B cell (primary cell): ENCODE data around the gene NEAT1. TPM values are rescaled to one million over a fixed set of nuclear protein-coding genes. Genes with fewer than 3 reads are reported as not detected.

ENCODE experiments used
- ATAC-seq: fragments of 200-7000 bp; cut with Tn5 transposase; one replicate; pipeline ENCODE4 v1.10.0; 2021; ENCODE audit warnings: low read depth, mild to moderate bottlenecking, moderate number of reproducible peaks, moderate library complexity
- CTCF ChIA-PET: fragments of 350-600 bp; sonication (Branson Sonifier 250); formaldehyde crosslinking; loops from one replicate; lab custom pipeline; 2021; ENCODE audit warnings: antibody characterized with exemption, inconsistent platforms; lab: Charles Lee
- POLR2A ChIA-PET: fragments of 350-600 bp; sonication (Branson Sonifier 250); formaldehyde crosslinking; loops from one replicate; lab custom pipeline; 2021; ENCODE audit warnings: antibody characterized with exemption; lab: Charles Lee
- DNase-seq: peaks from one replicate; pipeline ENCODE4 v3.0.0; 2013
- H2AFZ ChIP-seq: 2 replicates; pipeline ENCODE4 v1.6.1; 2012; ENCODE audit warnings: mild to moderate bottlenecking, low read depth, low read length; ENCODE audit not compliant: insufficient read depth, poor library complexity, severe bottlenecking
- H3K27ac ChIP-seq, 2 donors: 1 replicate in 1 of 2; 2 replicates in 1 of 2; pipeline ENCODE4 v1.5.1; 2012 to 2013; ENCODE audit warnings: low read length in 2 of 2, mild to moderate bottlenecking in 2 of 2, moderate library complexity in 1 of 2
- H3K27me3 ChIP-seq, 4 experiments: fragments of 200-600 bp in 1 of 4; sonication (generic) in 1 of 4; replicated peaks in 1 of 4; 1 replicate in 2 of 4; 2 replicates in 2 of 4; pipeline versions ENCODE4 v1.6.1 to v1.7.0; 2013 to 2016; ENCODE audit warnings: low read length in 3 of 4, mild to moderate bottlenecking in 2 of 4, mixed read lengths in 1 of 4, moderate library complexity in 1 of 4; ENCODE audit not compliant: insufficient read depth in 4 of 4, control insufficient read depth in 3 of 4; ENCODE audit errors: control extremely low read depth in 1 of 4
- H3K36me3 ChIP-seq, 2 experiments: replicated peaks in 1 of 2; 1 replicate in 1 of 2; 2 replicates in 1 of 2; pipeline versions ENCODE4 v1.6.1 to v1.7.1; 2013; ENCODE audit warnings: low read length in 1 of 2; ENCODE audit not compliant: insufficient read depth in 2 of 2, control insufficient read depth in 1 of 2; ENCODE audit errors: control extremely low read depth in 1 of 2, extremely low read depth in 1 of 2
- H3K4me1 ChIP-seq, 2 donors: fragments of 200-600 bp in 1 of 2; sonication (generic) in 1 of 2; 1 replicate in 1 of 2; 2 replicates in 1 of 2; pipeline versions ENCODE4 v1.5.1 to v1.6.1; 2013 to 2017; ENCODE audit warnings: low read length in 2 of 2; ENCODE audit not compliant: control insufficient read depth in 2 of 2, insufficient read depth in 2 of 2
- H3K4me2 ChIP-seq: replicated peaks from 2 replicates; pipeline ENCODE3; 2012; ENCODE audit warnings: mild to moderate bottlenecking, low read depth, low read length; ENCODE audit not compliant: poor library complexity, severe bottlenecking
- H3K4me3 ChIP-seq, 5 experiments: fragments of 200-600 bp in 1 of 5; sonication (generic) in 1 of 5; 1 replicate in 3 of 5; 2 replicates in 2 of 5; pipeline versions ENCODE4 v1.5.1 to v1.7.0; 2011 to 2016; ENCODE audit warnings: low read length in 4 of 5, mild to moderate bottlenecking in 4 of 5, low read depth in 2 of 5, control low read depth in 1 of 5, moderate library complexity in 1 of 5; ENCODE audit not compliant: insufficient read depth in 1 of 5; ENCODE audit errors: control extremely low read depth in 1 of 5, extremely low read depth in 1 of 5
- H3K79me2 ChIP-seq: fragments of 200-600 bp; sonication (generic); one replicate; pipeline ENCODE4 v1.6.0; 2016; ENCODE audit warnings: low read length; ENCODE audit not compliant: control insufficient read depth, insufficient read depth
- H3K9ac ChIP-seq: fragments of 200-600 bp; sonication (generic); 2 replicates; pipeline ENCODE4 v1.6.1; 2017; ENCODE audit warnings: mild to moderate bottlenecking, low read length, moderate library complexity
- H3K9me3 ChIP-seq, 3 donors: one replicate each; pipeline versions ENCODE4 v1.6.1 to v1.7.1; 2013; ENCODE audit warnings: low read length in 2 of 3; ENCODE audit not compliant: control insufficient read depth in 2 of 3, insufficient read depth in 1 of 3; ENCODE audit errors: control extremely low read depth in 1 of 3
- H4K20me1 ChIP-seq: 2 replicates; pipeline ENCODE4 v1.6.0; 2012; ENCODE audit warnings: mild to moderate bottlenecking, low read length; ENCODE audit not compliant: insufficient read depth, control insufficient read depth, poor library complexity, severe bottlenecking
- H3K27ac Mint-ChIP-seq: one replicate; pipeline ENCODE4 v1.8.0; 2021; ENCODE audit warnings: mixed read lengths
- H3K27me3 Mint-ChIP-seq: one replicate; pipeline ENCODE4 v1.8.0; 2021; ENCODE audit warnings: mixed read lengths
- H3K4me1 Mint-ChIP-seq: one replicate; pipeline ENCODE4 v1.8.0; 2021; ENCODE audit warnings: mixed read lengths
- H3K4me3 Mint-ChIP-seq: one replicate; pipeline ENCODE4 v1.8.0; 2021; ENCODE audit warnings: mixed read lengths
- H3K9me3 Mint-ChIP-seq: one replicate; pipeline ENCODE4 v1.8.0; 2022; ENCODE audit warnings: mixed read lengths; ENCODE audit not compliant: insufficient read depth
- EZH2 ChIP-seq: IDR thresholded peaks from 2 replicates; pipeline ENCODE4 v1.6.1; 2012; ENCODE audit warnings: borderline replicate concordance, low read depth, mild to moderate bottlenecking, moderate library complexity, low read length; ENCODE audit not compliant: insufficient read depth, poor library complexity, severe bottlenecking
- WGBS: methylation state at CpG from one replicate; pipeline ENCODE4 v1.1.5; 2013; ENCODE audit warnings: missing lambda C conversion rate; ENCODE audit not compliant: insufficient coverage; 5-methylcytosine and 5-hydroxymethylcytosine counted together
- intact Hi-C: fragments of 100-400 bp; cut with micrococcal nuclease; formaldehyde crosslinking; loops from one replicate; pipeline ENCODE4 v1.10.0; 2022
- polyA plus RNA-seq: library from polyadenylated mRNA; depleted of rRNA; stranded (reverse); fragments of >200 nt; gene quantifications from 2 replicates; pipeline ENCODE4 v1.2.3, GENCODE V29; 2012
- total RNA-seq, 2 donors: library from RNA; stranded (reverse); fragments of 120-200 nt in 1 of 2; gene quantifications; 1 replicate in 1 of 2; 2 replicates in 1 of 2; pipeline versions ENCODE4 v1.2.3 to v1.2.4, GENCODE V29; 2013 to 2022
- TF ChIP-seq, protein P1 (sequence below): fragments of 200-600 bp; IDR thresholded peaks from one replicate; pipeline ENCODE4 v1.8.0; 2022; ENCODE audit warnings: antibody characterized with exemption, mild to moderate bottlenecking

NEAT1 gene
- total and polyA plus RNA-seq, 2 donors (not counting 1 experiment from before 2014, with no cell fraction given), result 66.7 to 1,642 TPM

GRCh38 chr11:65433657-65434056 lies 11.1 kb downstream of the NEAT1 start:
- Histone ChIP-seq H4K20me1 (no peaks in the 10 kb centered on the region), H3K9me3 (no peaks in the 10 kb centered on the region), H3K36me3 (peaks cover 3 to 19% of the 10 kb centered on the region in 2 experiments), H3K27me3 (no peaks in the 10 kb centered on the region), H3K79me2 (peaks cover 51% of the 10 kb centered on the region), H3K9ac (no peak overlapping the region), H3K4me3 (no peak overlapping the region), H3K4me2 (no peak overlapping the region), H2AFZ (no peak overlapping the region), H3K4me1 (peaks cover 41 to 46% of the 10 kb centered on the region in 2 donors), H3K27ac (no peak overlapping the region)
- ChIA-PET POLR2A (interaction anchor here (0.7 to 1.8 kb wide), 6 partner anchors 11 to 50 kb away, joined by 3 to 6 read pairs (median 3); partner anchors contain the start of gene NEAT1), CTCF (interaction anchor here (1.0 to 1.4 kb wide), 3 partner anchors 16 to 52 kb away, joined by 3 to 10 read pairs (median 6); no protein-coding TSS in a partner anchor)
- intact Hi-C loops, result loop anchor here (1.0 kb wide), 3 partner anchors 17 to 67 kb away; partner anchors contain the start of gene SLC25A45
- Mint-ChIP-seq H3K27ac (no peak overlapping the region), H3K9me3 (no peaks in the 10 kb centered on the region), H3K27me3 (no peaks in the 10 kb centered on the region), H3K4me1 (peaks cover 56% of the 10 kb centered on the region), H3K4me3 (no peak overlapping the region)
- ATAC-seq (no peak), DNase-seq (no peak)
- TF ChIP-seq, protein P1, sequence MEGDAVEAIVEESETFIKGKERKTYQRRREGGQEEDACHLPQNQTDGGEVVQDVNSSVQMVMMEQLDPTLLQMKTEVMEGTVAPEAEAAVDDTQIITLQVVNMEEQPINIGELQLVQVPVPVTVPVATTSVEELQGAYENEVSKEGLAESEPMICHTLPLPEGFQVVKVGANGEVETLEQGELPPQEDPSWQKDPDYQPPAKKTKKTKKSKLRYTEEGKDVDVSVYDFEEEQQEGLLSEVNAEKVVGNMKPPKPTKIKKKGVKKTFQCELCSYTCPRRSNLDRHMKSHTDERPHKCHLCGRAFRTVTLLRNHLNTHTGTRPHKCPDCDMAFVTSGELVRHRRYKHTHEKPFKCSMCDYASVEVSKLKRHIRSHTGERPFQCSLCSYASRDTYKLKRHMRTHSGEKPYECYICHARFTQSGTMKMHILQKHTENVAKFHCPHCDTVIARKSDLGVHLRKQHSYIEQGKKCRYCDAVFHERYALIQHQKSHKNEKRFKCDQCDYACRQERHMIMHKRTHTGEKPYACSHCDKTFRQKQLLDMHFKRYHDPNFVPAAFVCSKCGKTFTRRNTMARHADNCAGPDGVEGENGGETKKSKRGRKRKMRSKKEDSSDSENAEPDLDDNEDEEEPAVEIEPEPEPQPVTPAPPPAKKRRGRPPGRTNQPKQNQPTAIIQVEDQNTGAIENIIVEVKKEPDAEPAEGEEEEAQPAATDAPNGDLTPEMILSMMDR, result no peak
- TF ChIP-seq EZH2, result no peak
- WGBS, result no CpG with 5 or more reads among the region's 2 CpGs

DNA sequence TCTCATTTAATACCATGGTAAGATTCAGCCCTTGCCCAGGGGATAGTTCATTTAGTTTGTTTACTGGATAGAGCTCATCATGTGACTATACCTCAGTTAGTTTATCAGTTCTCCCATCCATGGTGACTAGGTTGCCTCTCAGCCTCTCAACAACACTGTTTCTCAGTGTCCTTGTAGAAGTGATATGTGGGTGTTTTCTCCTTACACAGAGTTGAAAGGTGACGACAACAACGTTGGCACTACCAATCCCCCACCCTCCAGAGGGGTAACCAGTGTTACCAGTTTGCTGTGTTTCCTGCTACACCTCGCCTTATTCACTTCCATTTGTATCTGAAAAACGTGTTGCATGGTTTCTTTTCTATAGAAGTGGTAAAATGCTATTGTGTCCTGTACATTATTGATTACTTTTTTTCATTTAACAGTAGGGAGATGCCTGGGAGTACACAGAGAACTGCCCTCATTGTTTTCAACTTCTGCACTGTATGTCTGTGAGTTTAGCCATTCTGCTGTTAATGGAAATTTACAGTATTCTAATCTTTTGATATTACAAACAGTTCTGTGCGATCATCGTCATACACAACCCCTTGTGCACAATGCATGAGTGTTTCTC lies 11.6 kb downstream of the NEAT1 start:
- Mint-ChIP-seq H3K4me1 (peaks cover 56% of the 10 kb centered on the region), H3K9me3 (no peaks in the 10 kb centered on the region), H3K4me3 (no peak overlapping the region), H3K27me3 (no peaks in the 10 kb centered on the region), H3K27ac (no peak overlapping the region)
- H3K4me2 ChIP-seq, result no peak overlapping the region
- CTCF ChIA-PET, result interaction anchor here (1.0 to 1.4 kb wide), 3 partner anchors 15 to 52 kb away, joined by 3 to 10 read pairs (median 6); no protein-coding TSS in a partner anchor
- H2AFZ ChIP-seq, result no peak overlapping the region
- 80% methylated on average over 3 of the region's 6 CpGs for WGBS
- peaks cover 3 to 19% of the 10 kb centered on the region in 2 experiments for H3K36me3 ChIP-seq
- intact Hi-C loops, result no loop called here
- DNase-seq, result no peak
- H3K9me3 ChIP-seq, result no peaks in the 10 kb centered on the region
- no peak overlapping the region for H3K4me3 ChIP-seq
- H3K79me2 ChIP-seq, result peaks cover 51% of the 10 kb centered on the region
- POLR2A ChIA-PET, result interaction anchor here (0.7 to 1.8 kb wide), 6 partner anchors 11 to 51 kb away, joined by 3 to 6 read pairs (median 3); partner anchors contain the start of gene NEAT1
- ATAC-seq, result no peak
- H4K20me1 ChIP-seq, result no peaks in the 10 kb centered on the region
- no peaks in the 10 kb centered on the region for H3K27me3 ChIP-seq
- TF ChIP-seq, protein P1, result no peak
- no peak for TF ChIP-seq EZH2
- H3K27ac ChIP-seq, result no peak overlapping the region
- H3K9ac ChIP-seq, result no peak overlapping the region
- peaks cover 39 to 44% of the 10 kb centered on the region in 2 donors for H3K4me1 ChIP-seq
